ENCODE measurements around the gene PLPPR3.
"Not testable (repeated sequence)": the region's sequence is repeated elsewhere in the genome, so short reads cannot be mapped to it uniquely, and the experiment has no call there.

Gene PLPPR3

DNA sequence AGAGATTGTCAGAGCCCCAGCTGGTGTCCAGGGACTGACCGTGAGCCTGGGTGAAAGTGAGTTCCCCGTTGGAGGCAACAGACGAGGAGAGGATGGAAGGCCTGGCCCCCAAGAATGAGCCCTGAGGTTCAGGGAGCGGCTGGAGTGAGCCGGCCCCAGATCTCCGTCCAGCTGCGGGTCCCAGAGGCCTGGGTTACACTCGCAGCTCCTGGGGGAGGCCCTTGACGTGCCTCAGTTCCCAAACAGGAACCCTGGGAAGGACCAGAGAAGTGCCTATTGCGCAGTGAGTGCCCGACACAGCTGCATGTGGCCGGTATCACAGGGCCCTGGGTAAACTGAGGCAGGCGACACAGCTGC, 29.2 kb upstream of the PLPPR3 start:
- H3K27me3 ChIP-seq (ENCODE audit: insufficient read depth, low read depth), result peaks cover 8% of the 10 kb centered on the region; the same call in 1 of the 2 replicates
- no peak overlapping the region for H3K27ac ChIP-seq

GRCh38 chr19:850221-850978, 28.6 kb upstream of the PLPPR3 start:
- Histone ChIP-seq H3K9ac (no peak overlapping the region), H2AFZ (ENCODE audit: low read depth) (no peak overlapping the region), H3K36me3 (ENCODE audit: insufficient read depth) (no peaks in the 10 kb centered on the region), H3K27me3 (ENCODE audit: insufficient read depth, low read depth) (peaks cover 8% of the 10 kb centered on the region; the same call in 1 of the 2 replicates), H4K20me1 (ENCODE audit: insufficient read depth) (no peaks in the 10 kb centered on the region), H3K79me2 (ENCODE audit: insufficient read depth, low read depth) (peaks cover 21% of the 10 kb centered on the region), H3K4me1 (ENCODE audit: low read depth, poor library complexity, severe bottlenecking) (peaks cover 15% of the 10 kb centered on the region), H3K4me3 (IDR thresholded peaks at IDR 0.05; ENCODE audit: insufficient read depth, low read depth, low read length) (no peak overlapping the region), H3K27ac (no peak overlapping the region), H3K4me2 (no peak overlapping the region)
- TF ChIP-seq, protein P1, sequence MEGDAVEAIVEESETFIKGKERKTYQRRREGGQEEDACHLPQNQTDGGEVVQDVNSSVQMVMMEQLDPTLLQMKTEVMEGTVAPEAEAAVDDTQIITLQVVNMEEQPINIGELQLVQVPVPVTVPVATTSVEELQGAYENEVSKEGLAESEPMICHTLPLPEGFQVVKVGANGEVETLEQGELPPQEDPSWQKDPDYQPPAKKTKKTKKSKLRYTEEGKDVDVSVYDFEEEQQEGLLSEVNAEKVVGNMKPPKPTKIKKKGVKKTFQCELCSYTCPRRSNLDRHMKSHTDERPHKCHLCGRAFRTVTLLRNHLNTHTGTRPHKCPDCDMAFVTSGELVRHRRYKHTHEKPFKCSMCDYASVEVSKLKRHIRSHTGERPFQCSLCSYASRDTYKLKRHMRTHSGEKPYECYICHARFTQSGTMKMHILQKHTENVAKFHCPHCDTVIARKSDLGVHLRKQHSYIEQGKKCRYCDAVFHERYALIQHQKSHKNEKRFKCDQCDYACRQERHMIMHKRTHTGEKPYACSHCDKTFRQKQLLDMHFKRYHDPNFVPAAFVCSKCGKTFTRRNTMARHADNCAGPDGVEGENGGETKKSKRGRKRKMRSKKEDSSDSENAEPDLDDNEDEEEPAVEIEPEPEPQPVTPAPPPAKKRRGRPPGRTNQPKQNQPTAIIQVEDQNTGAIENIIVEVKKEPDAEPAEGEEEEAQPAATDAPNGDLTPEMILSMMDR (conservative IDR thresholded peaks at IDR 0.05; ENCODE audit: low read depth, low read length), result no peak

More for the DNA sequence above, 29.2 kb upstream of the PLPPR3 start:
- Histone ChIP-seq H2AFZ (ENCODE audit: low read depth) (no peak overlapping the region), H3K79me2 (ENCODE audit: insufficient read depth, low read depth) (peaks cover 21% of the 10 kb centered on the region), H3K36me3 (ENCODE audit: insufficient read depth) (no peaks in the 10 kb centered on the region), H4K20me1 (ENCODE audit: insufficient read depth) (no peaks in the 10 kb centered on the region), H3K4me3 (IDR thresholded peaks at IDR 0.05; ENCODE audit: insufficient read depth, low read depth, low read length) (no peak overlapping the region), H3K4me2 (no peak overlapping the region), H3K9ac (no peak overlapping the region), H3K4me1 (ENCODE audit: low read depth, poor library complexity, severe bottlenecking) (peaks cover 15% of the 10 kb centered on the region)
- TF ChIP-seq, protein P1 (conservative IDR thresholded peaks at IDR 0.05; ENCODE audit: low read depth, low read length), result no peak

- peaks cover 25% of the 10 kb centered on the region for H3K4me1 ChIP-seq (ENCODE audit: low read depth, poor library complexity, severe bottlenecking)
- H3K27ac ChIP-seq, result not testable (repeated sequence)
These were observed 27.4 kb upstream of the PLPPR3 start for GRCh38 chr19:849195-849594.

DNA sequence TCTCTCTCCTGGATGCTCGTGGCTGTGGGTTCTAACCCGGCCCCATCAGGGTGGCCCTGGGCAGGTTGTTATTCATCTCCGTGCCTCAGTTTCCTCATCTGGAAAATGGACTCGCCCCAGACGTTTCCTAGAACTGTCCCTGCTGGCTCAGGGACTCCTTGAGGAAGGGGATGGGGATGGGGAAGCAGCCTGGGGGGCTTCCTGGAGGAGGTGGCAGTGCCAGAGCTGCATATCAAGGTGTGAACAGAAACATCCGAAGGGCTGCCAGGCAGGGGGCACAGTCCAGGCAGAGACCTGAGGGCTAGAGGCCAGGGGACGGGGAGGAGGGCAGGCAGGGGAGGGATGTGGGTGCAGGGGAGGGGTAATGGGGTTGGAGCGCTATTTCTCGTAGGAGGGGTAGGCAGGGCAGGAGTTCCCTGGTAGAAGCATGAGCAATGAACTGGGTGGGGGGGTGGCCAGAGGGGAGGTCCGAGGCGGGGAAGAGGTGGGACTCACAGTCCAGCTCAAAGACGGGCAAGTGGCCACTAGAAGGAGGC, 26.7 kb upstream of the PLPPR3 start:
- H3K36me3 ChIP-seq (ENCODE audit: insufficient read depth), result no peaks in the 10 kb centered on the region
- H2AFZ ChIP-seq (ENCODE audit: low read depth), result no peak overlapping the region
- H3K4me3 ChIP-seq (IDR thresholded peaks at IDR 0.05; ENCODE audit: insufficient read depth, low read depth, low read length), result no peak overlapping the region
- H4K20me1 ChIP-seq (ENCODE audit: insufficient read depth), result no peaks in the 10 kb centered on the region
- peaks cover 30% of the 10 kb centered on the region for H3K4me1 ChIP-seq (ENCODE audit: low read depth, poor library complexity, severe bottlenecking)
- no peak overlapping the region for H3K9ac ChIP-seq
- peak overlapping the region; percentile 96; the same call in 1 of the 2 replicates for H3K4me2 ChIP-seq
- peaks cover 21% of the 10 kb centered on the region for H3K79me2 ChIP-seq (ENCODE audit: insufficient read depth, low read depth)
- H3K27ac ChIP-seq, result no peak overlapping the region
- H3K27me3 ChIP-seq (ENCODE audit: insufficient read depth, low read depth), result no peaks in the 10 kb centered on the region
- TF ChIP-seq, protein P1 (conservative IDR thresholded peaks at IDR 0.05; ENCODE audit: low read depth, low read length), result no peak

More at GRCh38 chr19:849195-849594, 27.4 kb upstream of the PLPPR3 start:
- H3K79me2 ChIP-seq (ENCODE audit: insufficient read depth, low read depth), result peaks cover 21% of the 10 kb centered on the region
- H3K4me2 ChIP-seq; H3K4me3 ChIP-seq (IDR thresholded peaks at IDR 0.05; ENCODE audit: insufficient read depth, low read depth, low read length); H4K20me1 ChIP-seq (ENCODE audit: insufficient read depth); H3K27me3 ChIP-seq (ENCODE audit: insufficient read depth, low read depth); H2AFZ ChIP-seq (ENCODE audit: low read depth); H3K36me3 ChIP-seq (ENCODE audit: insufficient read depth); H3K9ac ChIP-seq: not testable (repeated sequence)

Measured in KMS-11 (cell line).